IMR-90 (cell line): ENCODE results near the gene TUB. TPM values are rescaled to one million over a fixed set of nuclear protein-coding genes. Genes with fewer than 3 reads are reported as not detected.

Experiments
- ATAC-seq: fragments of 200-7000 bp; cut with Tn5 transposase; 2 replicates; pipeline ENCODE4 v1.9.1; 2020; ENCODE audit warnings: low read depth, mild to moderate bottlenecking, moderate library complexity
- BruUV-seq: library from RNA; stranded (reverse); fragments of 400-500 nt; replicated peaks from 2 replicates; lab custom pipeline; 2021; lab: Mats Ljungman, UMichigan
- CTCF ChIA-PET: fragments of 300-600 bp; formaldehyde crosslinking; extraction: SDS; loops from one replicate; lab custom pipeline; 2021; ENCODE audit warnings: antibody characterized with exemption; lab: Yijun Ruan, JAX
- POLR2A ChIA-PET: fragments of 300-600 bp; sonication (Branson Sonifier 250); formaldehyde crosslinking; loops from one replicate; lab custom pipeline; 2022; ENCODE audit warnings: antibody characterized with exemption; ENCODE audit not compliant: unreplicated experiment; lab: Charles Lee
- DNase-seq: peaks from one replicate; pipeline ENCODE4 v3.0.0; 2013
- H2AFZ ChIP-seq: replicated peaks from 2 replicates; pipeline ENCODE3; 2013; ENCODE audit warnings: low read length, mild to moderate bottlenecking; ENCODE audit not compliant: poor library complexity
- H2AK5ac ChIP-seq: 2 replicates; pipeline ENCODE4 v1.6.1; 2013; ENCODE audit warnings: low read depth, low read length, inconsistent platforms
- H2AK9ac ChIP-seq: replicated peaks from 2 replicates; pipeline ENCODE3; 2013; ENCODE audit warnings: mild to moderate bottlenecking, low read depth, low read length, moderate library complexity; ENCODE audit not compliant: poor library complexity
- H2BK120ac ChIP-seq: 2 replicates; pipeline ENCODE4 v1.6.1; 2013; ENCODE audit warnings: low read depth, low read length, inconsistent platforms
- H2BK15ac ChIP-seq: 3 replicates; pipeline ENCODE4 v1.6.1; 2013; ENCODE audit warnings: low read depth, low read length, inconsistent platforms
- H2BK20ac ChIP-seq: 2 replicates; pipeline ENCODE4 v1.6.1; 2013; ENCODE audit warnings: low read depth, mild to moderate bottlenecking, inconsistent platforms, low read length, moderate library complexity
- H2BK5ac ChIP-seq: 2 replicates; pipeline ENCODE4 v1.6.1; 2013; ENCODE audit warnings: mild to moderate bottlenecking, low read depth, low read length, inconsistent platforms; ENCODE audit not compliant: poor library complexity, severe bottlenecking
- H3K14ac ChIP-seq: replicated peaks from 2 replicates; pipeline ENCODE4 v1.6.1; 2013; ENCODE audit warnings: low read depth, low read length, inconsistent platforms
- H3K18ac ChIP-seq: 2 replicates; pipeline ENCODE4 v1.6.1; 2013; ENCODE audit warnings: low read depth, low read length, control low read depth
- H3K23ac ChIP-seq: 2 replicates; pipeline ENCODE4 v1.6.1; 2013; ENCODE audit warnings: low read depth, low read length, inconsistent platforms
- H3K27ac ChIP-seq: 2 replicates; pipeline ENCODE4 v1.5.1; 2013; ENCODE audit warnings: mild to moderate bottlenecking, control low read depth, low read length; ENCODE audit not compliant: insufficient read depth
- H3K27me3 ChIP-seq: 2 replicates; pipeline ENCODE4 v1.6.1; 2013; ENCODE audit warnings: low read length; ENCODE audit not compliant: control insufficient read depth, insufficient read depth
- H3K36me3 ChIP-seq: 2 replicates; pipeline ENCODE4 v1.6.1; 2013; ENCODE audit warnings: low read length, mixed read lengths; ENCODE audit not compliant: control insufficient read depth, insufficient read depth
- H3K4ac ChIP-seq: 2 replicates; pipeline ENCODE4 v1.6.1; 2013; ENCODE audit warnings: low read depth, low read length, inconsistent platforms
- H3K4me1 ChIP-seq: 2 replicates; pipeline ENCODE4 v1.6.1; 2013; ENCODE audit warnings: low read length, mixed read lengths; ENCODE audit not compliant: control insufficient read depth, insufficient read depth
- H3K4me2 ChIP-seq: 2 replicates; pipeline ENCODE4 v1.6.1; 2013; ENCODE audit warnings: low read depth, mild to moderate bottlenecking, control low read depth, low read length, moderate library complexity
- H3K4me3 ChIP-seq: 2 replicates; pipeline ENCODE4 v1.5.1; 2013; ENCODE audit warnings: low read depth, mild to moderate bottlenecking, control low read depth, low read length, moderate library complexity; ENCODE audit not compliant: insufficient read depth
- H3K56ac ChIP-seq: 2 replicates; pipeline ENCODE4 v1.6.1; 2013; ENCODE audit warnings: low read length, inconsistent platforms; ENCODE audit not compliant: insufficient read depth; ENCODE audit errors: extremely low read depth
- H3K79me1 ChIP-seq, 2 experiments: 2 replicates each; pipeline ENCODE4 v1.6.1; 2013; ENCODE audit warnings: low read length in 2 of 2, inconsistent platforms in 1 of 2, low read depth in 1 of 2
- H3K9ac ChIP-seq: 2 replicates; pipeline ENCODE4 v1.6.1; 2013; ENCODE audit warnings: low read depth, low read length, control low read depth
- H3K9me1 ChIP-seq: 2 replicates; pipeline ENCODE4 v1.6.1; 2013; ENCODE audit warnings: low read length, inconsistent platforms; ENCODE audit not compliant: insufficient read depth
- H3K9me3 ChIP-seq: 2 replicates; pipeline ENCODE4 v1.6.1; 2013; ENCODE audit warnings: low read length; ENCODE audit not compliant: control insufficient read depth, insufficient read depth
- H4K20me1 ChIP-seq: 2 replicates; pipeline ENCODE4 v1.6.1; 2013; ENCODE audit warnings: low read length, inconsistent platforms; ENCODE audit not compliant: insufficient read depth
- H4K5ac ChIP-seq: 2 replicates; pipeline ENCODE4 v1.6.1; 2013; ENCODE audit warnings: mild to moderate bottlenecking, low read depth, low read length, control low read depth
- H4K8ac ChIP-seq, 2 experiments: 2 replicates each; pipeline ENCODE4 v1.6.1; 2013; ENCODE audit warnings: low read depth in 2 of 2, low read length in 2 of 2, control low read depth in 1 of 2, inconsistent platforms in 1 of 2
- H4K91ac ChIP-seq: 2 replicates; pipeline ENCODE4 v1.6.1; 2013; ENCODE audit warnings: low read depth, low read length, inconsistent platforms; ENCODE audit not compliant: insufficient read depth
- CEBPB ChIP-seq: IDR thresholded peaks from 2 replicates; pipeline ENCODE4 v1.6.1; 2012; ENCODE audit warnings: low read depth, low read length, improper control_type of control experiment
- CHD1 ChIP-seq: IDR thresholded peaks from 2 replicates; pipeline ENCODE4 v1.6.1; 2012; ENCODE audit warnings: low read depth, low read length, improper control_type of control experiment
- MAZ ChIP-seq: IDR thresholded peaks from 2 replicates; pipeline ENCODE4 v1.6.1; 2012; ENCODE audit warnings: low read depth, mild to moderate bottlenecking, low read length, improper control_type of control experiment, moderate library complexity, borderline replicate concordance
- NFE2L2 ChIP-seq: fragments of 150-350 bp; IDR thresholded peaks from 2 replicates; pipeline ENCODE4 v1.6.1; 2016; ENCODE audit warnings: low read depth, mild to moderate bottlenecking, low read length
- POLR2A ChIP-seq: IDR thresholded peaks from 2 replicates; pipeline ENCODE4 v1.6.1; 2012; ENCODE audit warnings: mild to moderate bottlenecking, low read depth, low read length
- RAD21 ChIP-seq: IDR thresholded peaks from 2 replicates; pipeline ENCODE4 v1.6.1; 2012; ENCODE audit warnings: low read length, improper control_type of control experiment
- SMC3 ChIP-seq: fragments of 150-350 bp; IDR thresholded peaks from 2 replicates; pipeline ENCODE4 v1.6.1; 2016; ENCODE audit warnings: low read depth, mild to moderate bottlenecking, antibody characterized with exemption, low read length, moderate library complexity
- WGBS, 2 experiments: methylation state at CpG; one replicate each; pipeline versions ENCODE4 v1.1.5 to v1.1.7; 2013; ENCODE audit warnings: missing lambda C conversion rate in 2 of 2; ENCODE audit not compliant: insufficient read length in 1 of 2; ENCODE audit errors: extremely low coverage in 2 of 2; 5-methylcytosine and 5-hydroxymethylcytosine counted together
- dilution Hi-C: fragments of 300-500 bp; cut with HindIII; formaldehyde crosslinking; loops from one replicate; pipeline ENCODE4 v1.14.3; 2018; ENCODE audit warnings: low sequenced_read_pairs; ENCODE audit not compliant: unreplicated experiment
- in situ Hi-C: fragments of 300-500 bp; cut with MboI; formaldehyde crosslinking; loops from 3 replicates; pipeline ENCODE4 v1.14.3; 2019; ENCODE audit warnings: low sequenced_read_pairs, inconsistent platforms, mixed read lengths
- intact Hi-C: fragments of 100-400 bp; cut with micrococcal nuclease; formaldehyde crosslinking; loops from 2 replicates; pipeline ENCODE4 v1.10.0; 2022
- polyA plus RNA-seq, 3 experiments: library from polyadenylated mRNA; depleted of rRNA; stranded (reverse); fragments of >200 nt; gene quantifications; 2 replicates each; pipeline ENCODE4 v1.2.3, GENCODE V29; 2012; ENCODE audit warnings: low replicate concordance in 1 of 3
- total RNA-seq: library from RNA; depleted of rRNA; stranded (reverse); fragments of >200 nt; gene quantifications from 2 replicates; pipeline ENCODE4 v1.2.3, GENCODE V29; 2012
- TF ChIP-seq, protein P1 (sequence below): conservative IDR thresholded peaks from 2 replicates; pipeline ENCODE4 v1.5.1; 2012; ENCODE audit warnings: mild to moderate bottlenecking, low read depth, low read length, improper control_type of control experiment

TUB gene
- total and polyA plus RNA-seq, 2 of the 4 experiments (the other 2 are of a cell fraction), result 11.8 to 12.9 TPM

DNA sequence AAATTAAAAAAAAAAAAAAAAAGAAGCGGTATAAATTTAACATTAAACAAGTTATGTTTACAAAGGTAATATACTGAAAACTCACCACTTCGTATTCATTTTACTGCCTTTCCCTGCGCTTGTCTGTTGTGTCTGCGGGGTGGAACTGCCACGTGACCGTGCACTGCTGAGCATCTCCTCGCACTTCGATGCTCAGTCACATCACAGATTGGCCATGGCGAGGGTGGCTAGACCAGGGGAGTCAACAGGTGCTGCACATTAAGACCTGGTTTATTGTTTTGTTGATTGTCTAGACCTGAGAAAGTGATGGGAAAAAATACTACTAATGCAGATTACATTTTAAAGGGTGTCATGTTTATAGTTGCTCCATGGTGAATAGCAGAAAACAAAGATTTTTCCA, 22.8 kb upstream of the TUB start:
- H2BK20ac ChIP-seq, result no peak overlapping the region
- DNase-seq, result no peak

More for the DNA sequence above, 22.8 kb upstream of the TUB start:
- Histone ChIP-seq H3K79me1 (no peaks in the 10 kb centered on the region), H3K4me2 (no peak overlapping the region), H3K18ac (no peak overlapping the region), H3K4ac (no peak overlapping the region), H3K4me3 (no peak overlapping the region), H2AK5ac (peak overlapping the region; percentile 86; the same call in 1 of the 2 replicates), H2BK5ac (no peak overlapping the region), H3K14ac (no peak overlapping the region), H2BK15ac (no peak overlapping the region), H3K36me3 (no peaks in the 10 kb centered on the region), H4K8ac (no peak overlapping the region), H2BK120ac (no peak overlapping the region), H4K20me1 (no peaks in the 10 kb centered on the region), H2AFZ (no peak overlapping the region), H3K9me3 (no peaks in the 10 kb centered on the region), H3K27ac (no peak overlapping the region), H3K4me1 (peaks cover 10% of the 10 kb centered on the region), H3K23ac (no peak overlapping the region; the same call in 1 of the 2 replicates), H3K56ac (no peak overlapping the region), H4K91ac (no peak overlapping the region), H3K9ac (no peak overlapping the region), H3K9me1 (peaks cover 15% of the 10 kb centered on the region), H2AK9ac (no peak overlapping the region), H3K27me3 (no peaks in the 10 kb centered on the region; the same call in 1 of the 2 replicates), H4K5ac (no peak overlapping the region)
- WGBS, 2 experiments, result no CpG with 5 or more reads among the region's 9 CpGs
- intact Hi-C loops, result no loop called here
- no TSS peak for BruUV-seq
- ChIA-PET POLR2A (no interaction called here), CTCF (no interaction called here)
- no peak for ATAC-seq
- dilution Hi-C loops, result no loop called here
- in situ Hi-C loops, result no loop called here
- TF ChIP-seq MAZ, result no peak
- TF ChIP-seq CEBPB, result no peak
- TF ChIP-seq NFE2L2, result no peak
- no peak for TF ChIP-seq CHD1
- TF ChIP-seq SMC3, result no peak
- no peak for TF ChIP-seq POLR2A
- no peak for TF ChIP-seq RAD21
- TF ChIP-seq, protein P1, sequence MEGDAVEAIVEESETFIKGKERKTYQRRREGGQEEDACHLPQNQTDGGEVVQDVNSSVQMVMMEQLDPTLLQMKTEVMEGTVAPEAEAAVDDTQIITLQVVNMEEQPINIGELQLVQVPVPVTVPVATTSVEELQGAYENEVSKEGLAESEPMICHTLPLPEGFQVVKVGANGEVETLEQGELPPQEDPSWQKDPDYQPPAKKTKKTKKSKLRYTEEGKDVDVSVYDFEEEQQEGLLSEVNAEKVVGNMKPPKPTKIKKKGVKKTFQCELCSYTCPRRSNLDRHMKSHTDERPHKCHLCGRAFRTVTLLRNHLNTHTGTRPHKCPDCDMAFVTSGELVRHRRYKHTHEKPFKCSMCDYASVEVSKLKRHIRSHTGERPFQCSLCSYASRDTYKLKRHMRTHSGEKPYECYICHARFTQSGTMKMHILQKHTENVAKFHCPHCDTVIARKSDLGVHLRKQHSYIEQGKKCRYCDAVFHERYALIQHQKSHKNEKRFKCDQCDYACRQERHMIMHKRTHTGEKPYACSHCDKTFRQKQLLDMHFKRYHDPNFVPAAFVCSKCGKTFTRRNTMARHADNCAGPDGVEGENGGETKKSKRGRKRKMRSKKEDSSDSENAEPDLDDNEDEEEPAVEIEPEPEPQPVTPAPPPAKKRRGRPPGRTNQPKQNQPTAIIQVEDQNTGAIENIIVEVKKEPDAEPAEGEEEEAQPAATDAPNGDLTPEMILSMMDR, result no peak
